ENCODE measurements around the gene DENND4B.

The DENND4B gene

GRCh38 chr1:153968000-153968363 is 21.5 kb upstream of the DENND4B start:
- peak; percentile 38 for DNase-seq

- DNase-seq = peak; percentile 97
Observed at GRCh38 chr1:153967107-153967999, 20.8 kb upstream of the DENND4B start, which contains the start of gene CREB3L4. CREB3L4 (plus strand) TSS chr1:153967902; CDS start chr1:153968526, 624 bp downstream.

- DNase-seq = peak; percentile 40
Observed at GRCh38 chr1:153963850-153964331, 17.4 kb upstream of the DENND4B start.

GRCh38 chr1:153963030-153963849 is 16.7 kb upstream of the DENND4B start, which contains the start of gene SLC39A1:
SLC39A1 (minus strand) TSS chr1:153963537; CDS start chr1:153962715, 822 bp downstream.
- DNase-seq = peak; percentile 97

- DNase-seq = no peak
Observed at GRCh38 chr1:153962088-153963029, 15.8 kb upstream of the DENND4B start.

GRCh38 chr1:153961421-153961820 is 14.9 kb upstream of the DENND4B start:
- no peak for DNase-seq

- DNase-seq = no peak
Observed at GRCh38 chr1:153960206-153960605, 13.7 kb upstream of the DENND4B start.

- DNase-seq = no peak
Observed at GRCh38 chr1:153959454-153959853, 12.9 kb upstream of the DENND4B start.

- no peak for DNase-seq
Observed at GRCh38 chr1:153958961-153959260, 12.4 kb upstream of the DENND4B start.

GRCh38 chr1:153958111-153958960 is 11.8 kb upstream of the DENND4B start, which contains the start of gene CRTC2:
CRTC2 (minus strand) TSS chr1:153958612; CDS start chr1:153958497, 115 bp downstream.
- peak; percentile 98 for DNase-seq

- DNase-seq = no peak
Observed at GRCh38 chr1:153957744-153958110, 11.2 kb upstream of the DENND4B start.

- no peak for DNase-seq
Observed at GRCh38 chr1:153956997-153957715, 10.6 kb upstream of the DENND4B start.

- DNase-seq = no peak
Observed at GRCh38 chr1:153954826-153955225, 8.3 kb upstream of the DENND4B start.

- no peak for DNase-seq
Observed at GRCh38 chr1:153953859-153954365, 7.4 kb upstream of the DENND4B start.

- DNase-seq = no peak
Observed at GRCh38 chr1:153951801-153952200, 5.3 kb upstream of the DENND4B start.

- DNase-seq = no peak
Observed at GRCh38 chr1:153951183-153951582, 4.7 kb upstream of the DENND4B start.

GRCh38 chr1:153945795-153946621 is 510 bp downstream of the DENND4B start:
- peak; percentile 47 for DNase-seq

GRCh38 chr1:153945131-153945794 is 1.3 kb downstream of the DENND4B start:
- DNase-seq = no peak

GRCh38 chr1:153944827-153945117 is 1.7 kb downstream of the DENND4B start:
- DNase-seq = no peak
